COLO668 (cell line): ENCODE results near the gene MFSD2B.

Experiments
- DNase-seq: peaks from one replicate; lab custom pipeline; 2025; ENCODE audit not compliant: unreplicated experiment; lab: John Stamatoyannopoulos, UW

The MFSD2B gene

DNA sequence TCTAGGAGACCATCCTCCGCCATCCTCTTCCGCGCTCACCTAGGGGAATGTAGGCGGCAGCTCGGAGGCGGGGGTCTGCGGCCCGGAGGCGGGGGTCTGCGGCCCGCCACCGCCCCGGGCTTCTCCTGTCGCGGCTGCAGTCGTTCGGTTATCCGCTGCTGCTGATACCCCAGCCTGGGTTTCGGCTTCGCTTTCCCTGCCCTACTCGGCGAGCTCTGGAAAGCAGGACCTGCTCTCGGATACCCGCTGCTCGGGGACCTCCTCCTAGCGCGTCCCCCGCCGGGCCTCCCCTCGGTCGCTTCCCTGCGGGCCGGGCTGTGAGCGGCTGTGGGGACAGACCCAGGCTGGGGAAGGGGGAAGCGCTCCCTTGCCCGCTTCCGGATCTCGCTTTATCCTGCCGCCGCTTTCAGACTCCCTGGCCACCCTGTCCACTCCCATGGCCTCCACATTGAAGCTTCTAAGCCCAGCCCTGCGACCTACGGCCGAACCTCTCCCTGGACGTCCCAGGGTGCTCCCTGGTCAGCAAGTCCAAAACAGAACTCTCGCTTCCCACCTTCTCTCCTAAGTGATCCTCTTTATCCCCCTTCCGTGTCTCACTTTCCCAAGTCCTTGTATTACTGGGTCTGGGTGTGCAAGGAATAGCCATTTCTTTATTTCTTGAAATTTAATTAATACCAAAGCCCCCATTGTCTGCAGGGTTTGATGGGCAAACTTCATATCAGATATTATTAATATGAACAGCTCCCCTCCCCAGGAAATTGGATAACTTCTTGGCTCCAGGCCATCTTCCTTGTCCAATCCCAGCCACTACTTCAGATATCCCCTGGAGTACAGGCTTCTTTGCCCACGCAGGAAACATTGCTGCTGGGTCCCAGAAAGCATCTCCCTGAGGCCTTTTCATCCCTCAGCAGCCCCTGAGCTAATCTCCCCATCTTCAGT is 40.4 kb downstream of the MFSD2B start:
- DNase-seq: peak; percentile 37

DNA sequence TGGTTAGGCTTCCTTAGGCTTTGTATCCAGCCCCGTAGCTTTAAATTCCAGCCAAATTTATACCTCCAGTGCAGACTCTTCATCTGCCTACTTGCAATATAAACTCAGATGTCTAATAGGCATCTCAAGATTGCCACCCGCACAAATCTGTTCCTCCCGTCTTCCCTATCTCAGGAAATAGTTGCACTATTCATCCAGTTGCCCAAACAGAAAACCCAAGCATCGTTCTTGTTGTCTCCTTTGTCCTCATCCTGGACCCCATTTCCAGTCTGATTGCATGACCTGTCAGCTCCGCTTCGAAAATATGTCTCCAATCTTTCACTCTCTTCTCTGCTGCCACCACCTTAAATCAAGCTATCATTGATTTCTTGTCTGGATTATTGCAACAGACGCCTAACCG is 41.9 kb downstream of the MFSD2B start:
- DNase-seq: no peak

GRCh38 chr2:24052951-24053350 is 43.1 kb downstream of the MFSD2B start:
- DNase-seq: no peak

GRCh38 chr2:24054366-24055010 is 44.6 kb downstream of the MFSD2B start:
- DNase-seq: no peak

DNA sequence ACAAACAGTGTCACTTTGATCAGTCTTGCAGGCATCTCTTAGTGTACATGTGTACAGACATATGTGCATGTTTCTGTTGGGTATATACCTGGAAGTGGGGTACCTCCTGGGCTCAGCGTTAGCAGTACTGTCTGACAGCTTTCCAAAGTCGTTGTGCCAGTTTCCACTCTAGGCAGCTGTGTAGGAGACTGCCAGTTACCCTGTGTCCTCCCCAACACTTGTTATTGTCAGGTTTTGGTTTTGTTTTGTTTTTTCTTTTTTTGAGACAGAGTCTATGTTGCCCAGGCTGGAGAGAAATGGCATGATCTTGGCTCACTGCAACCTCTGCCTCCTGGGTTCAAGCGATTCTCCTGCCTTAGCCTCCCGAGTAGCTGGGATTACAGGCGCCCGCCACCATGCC is 45.9 kb downstream of the MFSD2B start:
- DNase-seq: no peak

- no peak for DNase-seq
Measured at GRCh38 chr2:24058564-24059271, 48.8 kb downstream of the MFSD2B start.

- DNase-seq: no peak
Measured at GRCh38 chr2:24065341-24065740, 55.5 kb downstream of the MFSD2B start.

- DNase-seq: no peak
Measured at GRCh38 chr2:24072259-24072658, 62.4 kb downstream of the MFSD2B start.

GRCh38 chr2:24073816-24074215 is 63.9 kb downstream of the MFSD2B start:
- DNase-seq: no peak

DNA sequence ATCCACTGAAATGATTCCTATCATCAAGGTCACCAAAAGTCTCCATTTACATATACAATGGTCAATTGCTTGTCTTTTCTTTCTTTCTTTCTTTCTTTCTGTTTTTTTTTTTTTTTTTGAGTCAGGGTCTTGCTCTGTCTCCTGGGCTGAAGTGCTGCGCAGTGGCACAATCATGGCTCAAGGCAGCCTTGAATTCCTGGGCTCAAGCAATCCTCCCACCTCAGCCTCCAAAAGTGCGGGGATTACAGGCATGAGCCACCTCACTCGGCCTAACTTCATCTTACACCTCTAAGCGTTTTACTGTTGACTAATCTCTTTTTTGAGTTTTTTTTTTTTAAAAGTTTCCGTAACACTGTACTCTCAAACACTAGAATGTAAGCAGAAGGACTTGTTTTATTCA is 65.4 kb downstream of the MFSD2B start:
- no peak for DNase-seq
